Effector memory CD8-positive, alpha-beta T cell (primary cell): ENCODE measurements around the gene PSMD12.
"Not testable (repeated sequence)": the region's sequence is repeated elsewhere in the genome, so short reads cannot be mapped to it uniquely, and the experiment has no call there.

Experiments
- ATAC-seq: fragments of 150-1000 bp; cut with Tn5 transposase; replicated peaks from 2 replicates; pipeline ENCODE4 v1.10.0; 2021; ENCODE audit warnings: mild to moderate bottlenecking, moderate library complexity
- DNase-seq, 3 experiments: peaks; one replicate each; pipeline ENCODE4 v3.0.0; 2021
- H3K27ac Mint-ChIP-seq, 2 donors: one replicate each; pipeline ENCODE4 v1.8.0; 2022; ENCODE audit warnings: mild to moderate bottlenecking in 2 of 2, mixed read lengths in 2 of 2, moderate library complexity in 2 of 2
- H3K27me3 Mint-ChIP-seq, 2 donors: one replicate each; pipeline ENCODE4 v1.8.0; 2022; ENCODE audit warnings: mixed read lengths in 2 of 2
- H3K36me3 Mint-ChIP-seq: one replicate; pipeline ENCODE4 v1.8.0; 2022; ENCODE audit warnings: mild to moderate bottlenecking, moderate library complexity, mixed read lengths; ENCODE audit not compliant: insufficient read depth
- H3K4me1 Mint-ChIP-seq, 2 donors: one replicate each; pipeline ENCODE4 v1.8.0; 2022; ENCODE audit warnings: low read depth in 2 of 2, mixed read lengths in 2 of 2
- H3K4me3 Mint-ChIP-seq, 2 donors: one replicate each; pipeline ENCODE4 v1.8.0; 2022; ENCODE audit warnings: mild to moderate bottlenecking in 2 of 2, mixed read lengths in 2 of 2, moderate library complexity in 2 of 2
- H3K9me3 Mint-ChIP-seq, 2 donors: one replicate each; pipeline ENCODE4 v1.8.0; 2022; ENCODE audit warnings: mixed read lengths in 2 of 2

Gene PSMD12

GRCh38 chr17:67400193-67400592, 33.8 kb upstream of the PSMD12 start:
- H3K9me3 Mint-ChIP-seq: no peaks in the 10 kb centered on the region
- H3K4me1 Mint-ChIP-seq: peaks cover 27 to 60% of the 10 kb centered on the region in 2 donors
- ATAC-seq (peak; percentile 43), DNase-seq (no peak)
- H3K4me3 Mint-ChIP-seq: peak overlapping the region; percentile 17 to 73
- H3K27me3 Mint-ChIP-seq: no peaks in the 10 kb centered on the region
- peaks cover 16% of the 10 kb centered on the region for H3K36me3 Mint-ChIP-seq
- peak overlapping the region; percentile 6 to 98 for H3K27ac Mint-ChIP-seq

GRCh38 chr17:67399676-67400075, 33.3 kb upstream of the PSMD12 start:
- Mint-ChIP-seq H3K4me1 (peaks cover 27 to 56% of the 10 kb centered on the region in 2 donors), H3K9me3 (no peaks in the 10 kb centered on the region), H3K27ac (peak overlapping the region; percentile 65 to 98), H3K4me3 (peak overlapping the region in 1 of 2 donors; percentile 73), H3K36me3 (peaks cover 16% of the 10 kb centered on the region), H3K27me3 (no peaks in the 10 kb centered on the region)
- ATAC-seq (no peak), DNase-seq (no peak)

GRCh38 chr17:67393809-67394397, 27.5 kb upstream of the PSMD12 start:
- peaks cover 29 to 57% of the 10 kb centered on the region in 2 donors for H3K4me1 Mint-ChIP-seq
- peaks cover 38% of the 10 kb centered on the region for H3K36me3 Mint-ChIP-seq
- peak overlapping the region; percentile 92 to 97 for H3K27ac Mint-ChIP-seq

GRCh38 chr17:67392111-67392510, 25.7 kb upstream of the PSMD12 start:
- Mint-ChIP-seq H3K36me3 (peaks cover 29% of the 10 kb centered on the region), H3K9me3 (no peaks in the 10 kb centered on the region), H3K27me3 (no peaks in the 10 kb centered on the region), H3K4me3 (peak overlapping the region in 1 of 2 donors; percentile 77), H3K27ac (peak overlapping the region; percentile 92 to 97), H3K4me1 (peaks cover 34 to 61% of the 10 kb centered on the region in 2 donors)
- DNase-seq: no peak
- no peak for ATAC-seq

More at GRCh38 chr17:67393809-67394397, 27.5 kb upstream of the PSMD12 start:
- Mint-ChIP-seq H3K27me3 (no peaks in the 10 kb centered on the region), H3K9me3 (no peaks in the 10 kb centered on the region), H3K4me3 (peak overlapping the region in 1 of 2 donors; percentile 77)
- DNase-seq (no peak), ATAC-seq (no peak)

- peak; percentile 42 to 54 (median 43) for DNase-seq
- H3K4me3 Mint-ChIP-seq: peak overlapping the region; percentile 71 to 77
- peak overlapping the region; percentile 92 to 97 for H3K27ac Mint-ChIP-seq
- H3K4me1 Mint-ChIP-seq: peaks cover 42 to 72% of the 10 kb centered on the region in 2 donors
- ATAC-seq: peak; percentile 92
- H3K36me3 Mint-ChIP-seq: peaks cover 29% of the 10 kb centered on the region
- H3K27me3 Mint-ChIP-seq: no peaks in the 10 kb centered on the region
- no peaks in the 10 kb centered on the region for H3K9me3 Mint-ChIP-seq
These were observed 24.4 kb upstream of the PSMD12 start for GRCh38 chr17:67390646-67391361.

GRCh38 chr17:67390006-67390645, 23.7 kb upstream of the PSMD12 start:
- Mint-ChIP-seq H3K27me3 (no peaks in the 10 kb centered on the region), H3K27ac (peak overlapping the region; percentile 92 to 97), H3K4me3 (peak overlapping the region; percentile 71 to 77), H3K4me1 (peaks cover 44 to 76% of the 10 kb centered on the region in 2 donors), H3K36me3 (peaks cover 32% of the 10 kb centered on the region), H3K9me3 (no peaks in the 10 kb centered on the region)
- ATAC-seq (peak; percentile 1), DNase-seq (no peak)

- ATAC-seq (no peak), DNase-seq (no peak)
- Mint-ChIP-seq H3K27me3 (no peaks in the 10 kb centered on the region), H3K27ac (peak overlapping the region; percentile 92 to 97), H3K4me1 (peaks cover 44 to 70% of the 10 kb centered on the region in 2 donors), H3K9me3 (no peaks in the 10 kb centered on the region), H3K4me3 (peak overlapping the region in 1 of 2 donors; percentile 77), H3K36me3 (peaks cover 32% of the 10 kb centered on the region)
These were observed 22.6 kb upstream of the PSMD12 start for GRCh38 chr17:67388986-67389385.

GRCh38 chr17:67388536-67388935, 22.2 kb upstream of the PSMD12 start:
- H3K27me3 Mint-ChIP-seq, H3K9me3 Mint-ChIP-seq, DNase-seq, ATAC-seq: not testable (repeated sequence)
- Mint-ChIP-seq H3K36me3 (peaks cover 31% of the 10 kb centered on the region), H3K4me1 (peaks cover 46 to 73% of the 10 kb centered on the region in 2 donors), H3K27ac (peak overlapping the region; percentile 92 to 97), H3K4me3 (peak overlapping the region in 1 of 2 donors; percentile 26)

- Mint-ChIP-seq H3K4me3 (peak overlapping the region in 1 of 2 donors; percentile 55), H3K27ac (peak overlapping the region; percentile 71 to 97), H3K27me3 (no peaks in the 10 kb centered on the region), H3K4me1 (peaks cover 50 to 68% of the 10 kb centered on the region in 2 donors), H3K36me3 (peaks cover 32% of the 10 kb centered on the region), H3K9me3 (no peaks in the 10 kb centered on the region)
- ATAC-seq (no peak), DNase-seq (peak; percentile 32 to 44 (median 38))
These were observed 20.7 kb upstream of the PSMD12 start for GRCh38 chr17:67386965-67387551.

- Mint-ChIP-seq H3K36me3 (peaks cover 36% of the 10 kb centered on the region), H3K4me1 (peaks cover 46 to 59% of the 10 kb centered on the region in 2 donors), H3K9me3 (no peaks in the 10 kb centered on the region), H3K27ac (peak overlapping the region; percentile 71 to 97), H3K4me3 (peak overlapping the region in 1 of 2 donors; percentile 20), H3K27me3 (no peaks in the 10 kb centered on the region)
- ATAC-seq (no peak), DNase-seq (no peak)
These were observed 19.0 kb upstream of the PSMD12 start for GRCh38 chr17:67385122-67385988.

- no peak for ATAC-seq
- H3K4me1 Mint-ChIP-seq: peaks cover 31 to 48% of the 10 kb centered on the region in 2 donors
These were observed 15.5 kb upstream of the PSMD12 start for GRCh38 chr17:67381929-67382257.

GRCh38 chr17:67379251-67379630, 12.9 kb upstream of the PSMD12 start:
- H3K27ac Mint-ChIP-seq: peak overlapping the region; percentile 81 to 91
- H3K4me1 Mint-ChIP-seq: peaks cover 34 to 49% of the 10 kb centered on the region in 2 donors
- no peaks in the 10 kb centered on the region for H3K27me3 Mint-ChIP-seq
- H3K36me3 Mint-ChIP-seq: peaks cover 52% of the 10 kb centered on the region
- H3K4me3 Mint-ChIP-seq: peak overlapping the region; percentile 86 to 90
- H3K9me3 Mint-ChIP-seq: no peaks in the 10 kb centered on the region
- DNase-seq: no peak
- no peak for ATAC-seq

More at GRCh38 chr17:67381929-67382257, 15.5 kb upstream of the PSMD12 start:
- peak overlapping the region; percentile 53 to 68 for H3K4me3 Mint-ChIP-seq
- no peak for DNase-seq
- no peaks in the 10 kb centered on the region for H3K9me3 Mint-ChIP-seq
- H3K36me3 Mint-ChIP-seq: peaks cover 52% of the 10 kb centered on the region
- H3K27me3 Mint-ChIP-seq: no peaks in the 10 kb centered on the region
- peak overlapping the region; percentile 42 to 81 for H3K27ac Mint-ChIP-seq
